Fibroblast of mammary gland (primary cell): ENCODE results near the gene ZNF467.

Source experiments
- DNase-seq: peaks from one replicate; pipeline ENCODE4 v3.0.0-alpha.2; 2010; ENCODE audit warnings: low read depth
- H3K4me3 ChIP-seq: 2 replicates; pipeline ENCODE4 v1.5.1; 2011; ENCODE audit warnings: low read depth, mild to moderate bottlenecking, low read length, moderate library complexity; ENCODE audit not compliant: control insufficient read depth
- CTCF ChIP-seq: conservative IDR thresholded peaks from 2 replicates; pipeline ENCODE4 v1.5.1; 2011; ENCODE audit warnings: low read depth, low read length, inconsistent platforms; ENCODE audit not compliant: control insufficient read depth, insufficient read depth

The ZNF467 gene

DNA sequence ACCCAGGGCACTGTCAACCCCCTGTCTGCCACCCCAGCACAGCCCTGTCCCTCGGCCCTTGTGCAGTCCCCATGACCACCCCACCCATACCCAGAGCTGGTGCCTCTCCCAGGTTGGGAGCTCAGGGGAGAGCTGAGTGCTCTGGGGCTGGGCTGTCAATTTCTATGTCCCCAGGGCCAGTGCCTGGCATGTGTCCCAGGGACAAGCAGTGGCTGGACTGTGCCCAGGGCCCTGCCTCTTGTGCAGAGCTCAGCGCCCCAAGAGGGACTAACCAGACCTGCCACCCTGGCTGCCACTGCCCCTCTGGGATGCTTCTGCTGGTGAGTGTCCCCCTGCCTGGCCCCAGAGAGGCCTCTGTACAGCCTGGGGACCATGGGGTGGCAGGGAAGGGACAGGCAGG, 35.8 kb upstream of the ZNF467 start:
- DNase-seq = no peak
- no peak for TF ChIP-seq CTCF
- no peak overlapping the region for H3K4me3 ChIP-seq

DNA sequence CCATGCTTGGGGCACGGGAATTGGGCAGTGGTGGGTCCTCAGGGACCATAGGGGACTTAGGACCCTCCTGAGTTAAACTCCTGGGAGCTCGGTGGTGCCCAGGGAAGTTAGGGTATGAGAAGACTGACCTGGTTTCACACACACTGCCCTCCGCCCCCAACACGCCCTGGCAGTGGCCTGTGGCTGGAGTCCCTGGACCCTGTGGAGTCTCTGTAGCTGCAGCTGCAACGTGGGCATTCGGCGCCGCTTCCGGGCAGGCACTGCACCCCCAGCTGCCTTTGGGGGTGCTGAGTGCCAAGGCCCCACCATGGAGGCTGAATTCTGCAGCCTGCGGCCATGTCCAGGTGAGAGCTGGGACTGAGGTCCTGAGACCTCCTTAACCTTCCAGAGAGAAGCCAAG, 34.9 kb upstream of the ZNF467 start:
- H3K4me3 ChIP-seq = no peak overlapping the region
- DNase-seq = no peak
- TF ChIP-seq CTCF = no peak

DNA sequence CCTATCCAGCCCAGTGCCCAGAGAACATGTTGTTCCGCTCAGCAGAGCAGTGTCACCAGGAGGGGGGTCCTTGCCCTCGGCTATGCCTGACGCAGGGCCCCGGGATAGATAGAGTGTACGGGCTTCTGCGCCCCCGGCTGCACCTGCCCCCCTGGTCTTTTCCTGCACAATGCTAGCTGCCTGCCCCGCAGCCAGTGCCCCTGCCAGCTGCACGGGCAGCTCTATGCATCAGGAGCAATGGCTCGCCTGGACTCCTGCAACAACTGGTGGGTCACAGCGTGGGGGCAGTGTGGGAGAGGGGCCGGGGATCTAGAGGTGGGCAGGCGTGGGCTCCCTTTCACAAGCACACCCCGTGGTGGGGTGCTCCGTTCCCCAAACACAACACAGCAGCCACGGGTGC, 33.3 kb upstream of the ZNF467 start:
- TF ChIP-seq CTCF = no peak
- no peak overlapping the region for H3K4me3 ChIP-seq
- no peak for DNase-seq

DNA sequence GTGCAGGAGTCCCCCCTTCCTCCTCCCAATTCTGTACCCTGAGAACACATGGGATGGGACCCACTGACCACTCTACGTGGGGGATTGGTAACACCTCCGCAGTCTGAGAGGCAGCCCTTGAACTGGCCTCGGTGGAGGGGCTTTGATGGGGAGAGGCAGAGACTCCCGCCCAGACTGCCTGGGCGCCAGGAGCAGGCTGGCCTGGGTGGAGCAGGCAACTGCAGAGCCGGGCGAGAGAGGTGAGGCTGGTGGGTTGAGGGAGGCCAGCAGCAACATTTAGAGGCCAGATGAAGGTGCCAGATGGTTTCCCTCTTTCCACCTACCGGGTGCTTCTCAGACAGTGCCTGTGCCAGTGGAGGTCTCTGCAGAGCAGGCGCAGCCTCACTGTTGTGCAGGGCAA, 30.7 kb upstream of the ZNF467 start:
- no peak overlapping the region for H3K4me3 ChIP-seq
- no peak for DNase-seq
- no peak for TF ChIP-seq CTCF

DNA sequence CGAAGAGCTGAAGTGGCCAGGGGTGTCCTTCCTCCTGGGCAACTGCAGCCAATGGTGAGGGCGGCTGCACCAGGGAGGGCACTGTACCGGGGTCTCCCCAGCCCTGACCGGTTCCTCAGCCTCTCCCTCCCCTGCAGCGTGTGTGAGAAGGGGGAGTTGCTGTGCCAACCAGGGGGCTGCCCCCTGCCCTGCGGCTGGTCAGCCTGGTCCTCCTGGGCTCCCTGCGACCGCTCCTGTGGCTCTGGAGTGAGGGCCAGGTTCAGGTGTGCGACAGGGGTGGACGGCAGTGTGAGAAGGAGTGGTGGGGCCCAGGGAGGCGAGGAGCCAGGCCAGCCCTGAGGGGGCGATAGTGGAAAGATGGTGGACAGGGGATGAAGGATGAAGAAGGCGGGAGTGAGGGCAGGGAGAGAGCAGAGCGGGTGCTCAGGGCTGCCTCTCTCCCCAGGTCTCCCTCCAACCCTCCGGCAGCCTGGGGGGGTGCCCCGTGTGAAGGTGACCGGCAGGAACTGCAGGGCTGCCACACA, 30.2 kb upstream of the ZNF467 start:
- H3K4me3 ChIP-seq = no peak overlapping the region
- TF ChIP-seq CTCF = no peak
- no peak for DNase-seq

GRCh38 chr7:149802966-149803365, 29.6 kb upstream of the ZNF467 start:
- TF ChIP-seq CTCF = no peak
- no peak for DNase-seq
- no peak overlapping the region for H3K4me3 ChIP-seq

GRCh38 chr7:149801816-149802215, 28.4 kb upstream of the ZNF467 start:
- TF ChIP-seq CTCF = no peak

More at GRCh38 chr7:149801816-149802215, 28.4 kb upstream of the ZNF467 start:
- no peak for DNase-seq
- H3K4me3 ChIP-seq = no peak overlapping the region
